ENCODE measurements around the gene SLC22A16.
A peak's percentile ranks its signal among the peaks of the same experiment; 100 is the strongest.
"Not testable (repeated sequence)": the region's sequence is repeated elsewhere in the genome, so short reads cannot be mapped to it uniquely, and the experiment has no call there.

SLC22A16 gene

DNA sequence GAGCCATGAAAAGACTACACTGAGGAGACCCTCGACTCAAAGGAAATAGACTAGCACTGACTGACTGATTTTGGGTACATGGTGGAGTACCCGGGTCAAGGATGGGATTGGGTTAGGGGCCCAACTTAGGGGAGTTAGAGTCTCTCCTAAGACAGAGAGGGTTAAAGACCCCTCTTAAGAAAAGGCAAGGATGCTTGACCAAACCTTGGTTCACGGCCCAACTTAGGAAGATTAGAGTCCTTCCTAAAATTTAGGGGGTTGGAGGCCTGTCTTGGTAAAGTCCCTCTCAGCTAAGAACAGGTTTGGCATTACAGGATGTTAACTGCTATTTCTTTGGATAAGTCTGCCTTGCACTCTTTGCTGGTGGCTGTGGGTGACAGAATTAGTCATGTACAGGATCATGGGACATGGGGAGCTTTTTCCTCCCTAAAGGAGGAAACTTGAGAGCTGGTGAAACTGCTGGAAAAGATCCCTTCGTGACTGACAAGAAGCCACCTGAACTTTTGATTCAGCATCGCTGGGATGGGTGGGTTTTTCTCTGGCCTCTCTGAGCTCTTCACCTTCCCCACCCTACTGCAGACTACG is 12.3 kb upstream of the SLC22A16 start:
- no peak for DNase-seq

DNA sequence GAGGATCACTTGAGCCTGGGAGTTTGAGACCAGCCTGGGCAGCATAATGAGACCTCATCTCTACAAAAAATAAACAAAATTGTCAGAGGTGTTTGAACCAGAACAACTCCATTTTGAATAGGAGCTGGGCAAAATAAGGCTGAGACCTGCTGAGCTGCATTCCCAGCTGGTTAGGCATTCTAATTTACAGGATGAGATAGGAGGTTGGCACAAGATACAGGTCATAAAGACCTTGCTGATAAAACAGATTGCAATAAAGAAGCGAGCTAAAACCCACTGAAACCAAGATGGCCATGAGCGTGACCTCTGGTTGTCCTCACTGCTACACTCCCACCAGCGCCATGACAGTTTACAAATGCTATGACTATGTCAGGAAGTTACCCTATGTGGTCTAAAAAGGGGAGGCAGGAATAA is 11.6 kb upstream of the SLC22A16 start:
- DNase-seq, result not testable (repeated sequence)

DNA sequence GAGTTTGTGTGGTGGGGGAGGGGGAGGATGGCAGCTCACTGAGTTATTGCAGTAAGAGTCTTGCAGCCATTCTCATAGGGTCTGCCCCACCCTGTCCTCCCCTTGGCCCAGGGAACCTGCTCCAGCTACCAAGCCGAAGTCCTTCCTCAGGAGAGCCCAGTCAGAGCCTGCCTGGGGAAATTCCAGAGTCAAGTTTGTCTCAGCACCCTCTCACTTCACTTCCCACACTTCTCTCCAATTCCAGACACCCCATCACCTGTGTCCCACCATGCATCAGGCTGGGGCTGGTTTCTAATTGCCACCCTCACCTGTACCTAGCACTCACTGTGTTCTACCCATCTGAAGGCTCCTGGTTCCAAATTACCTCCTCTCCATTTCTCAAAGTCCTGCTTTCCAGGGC is 10.3 kb upstream of the SLC22A16 start:
- no peak for DNase-seq

DNA sequence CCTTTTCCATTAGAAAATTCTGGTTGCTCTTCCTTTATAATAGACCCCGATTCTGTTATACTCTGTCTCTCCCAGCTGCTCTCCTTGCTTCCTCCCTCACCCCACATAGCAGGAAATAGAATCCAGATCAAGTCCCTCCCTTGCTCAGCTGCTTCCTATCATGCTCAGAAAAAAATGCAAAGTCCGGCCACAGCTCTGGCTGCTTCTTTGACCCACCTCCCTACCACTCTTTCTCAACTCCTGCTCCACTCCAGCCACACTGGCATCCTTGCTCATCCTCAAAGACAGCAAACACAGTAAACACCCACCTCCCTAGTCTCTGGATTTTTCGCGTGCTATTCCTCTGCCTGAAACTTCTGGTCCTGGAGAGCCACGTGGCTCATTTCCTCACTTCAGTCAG is 9.1 kb upstream of the SLC22A16 start:
- DNase-seq, result peak; percentile 62

DNA sequence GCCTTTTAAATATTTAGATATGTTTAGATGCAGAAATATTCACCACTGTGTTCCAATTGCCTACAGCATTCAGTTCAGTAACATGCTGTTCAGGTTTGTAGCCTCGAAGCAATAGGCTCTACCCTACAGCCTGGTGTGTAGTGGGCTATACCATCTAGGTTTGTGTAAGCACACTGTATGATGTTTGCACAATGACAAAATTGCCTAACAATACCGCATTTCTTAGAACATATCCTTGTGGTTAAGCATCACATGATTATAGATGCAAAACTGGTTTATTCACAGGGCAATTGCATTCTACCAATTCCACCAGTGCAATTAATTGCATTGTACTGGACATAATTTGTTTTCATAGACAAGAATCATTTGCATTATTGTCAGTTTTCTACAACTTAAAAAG is 7.9 kb upstream of the SLC22A16 start:
- peak; percentile 94 for DNase-seq

DNA sequence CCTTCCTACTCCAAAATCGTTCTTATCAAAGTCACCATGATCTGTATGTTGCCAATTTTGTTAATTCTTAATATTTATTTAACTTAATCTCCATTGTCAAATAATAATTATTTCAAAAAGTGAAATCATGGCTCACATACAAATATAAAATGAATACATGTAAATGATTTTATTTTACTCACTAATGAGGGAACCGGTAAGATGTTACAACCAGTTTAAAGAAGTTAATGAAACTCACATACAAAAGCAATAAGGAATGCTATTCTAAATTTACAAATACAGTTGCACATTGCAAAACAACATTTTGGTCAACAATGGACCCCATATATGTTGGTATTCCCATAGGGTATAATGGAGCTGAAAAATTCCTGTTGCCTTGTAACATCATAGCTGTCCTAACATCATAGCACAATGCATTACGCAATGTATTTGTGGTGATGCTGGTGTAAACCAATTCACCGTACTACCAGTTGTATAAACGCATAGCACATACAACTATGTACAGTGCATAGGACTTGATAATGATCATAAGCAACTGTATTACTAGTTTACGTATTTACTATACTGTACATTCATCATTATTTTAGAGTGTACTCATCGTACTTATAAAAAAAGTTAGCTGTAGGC is 6.5 kb upstream of the SLC22A16 start:
- no peak for DNase-seq

DNA sequence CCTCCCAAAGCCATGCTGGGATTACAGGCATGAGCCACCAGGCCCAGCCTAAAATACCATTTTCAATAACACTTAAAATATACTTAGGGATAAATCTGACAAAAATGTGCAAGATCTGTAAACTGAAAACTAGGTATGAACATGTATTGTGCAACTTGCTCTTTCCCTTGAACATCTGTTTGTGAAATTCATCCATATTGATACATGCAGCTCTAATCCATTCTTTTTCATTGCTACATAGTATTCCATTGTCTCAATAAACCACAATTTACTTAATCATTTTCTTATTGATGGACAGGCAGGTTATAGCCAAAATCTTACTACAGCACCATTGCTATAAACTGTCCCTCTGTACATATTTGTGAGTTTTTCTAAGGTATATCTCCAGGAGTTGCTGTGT is 4.7 kb upstream of the SLC22A16 start:
- DNase-seq, result no peak

DNA sequence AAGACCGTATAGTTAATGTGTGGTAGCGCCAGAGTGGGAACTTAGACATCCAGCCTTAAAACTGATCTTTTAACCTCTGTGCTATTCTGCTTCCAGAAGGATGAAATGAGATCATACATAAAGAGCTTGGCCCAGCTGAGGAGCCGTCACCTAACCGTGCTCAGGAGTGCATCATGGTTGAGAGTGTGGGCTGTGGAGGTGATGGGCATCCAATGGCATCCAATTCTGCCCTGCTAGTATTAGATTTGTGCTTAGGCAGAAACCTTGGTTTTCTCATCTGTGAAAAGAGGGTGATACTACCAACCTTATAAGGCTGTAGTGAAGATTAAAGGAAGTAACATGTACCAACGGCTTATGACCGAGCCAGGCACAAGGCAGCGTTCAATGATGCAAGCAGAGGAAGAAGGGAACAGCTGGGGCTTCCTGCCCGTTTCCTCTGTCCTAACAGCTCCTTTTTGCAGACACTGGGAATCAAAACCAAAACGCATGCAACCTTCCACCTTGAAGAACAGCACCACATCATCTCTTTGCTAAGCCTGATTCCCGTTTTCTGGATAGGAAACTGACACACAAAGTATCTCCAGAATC is 1.3 kb downstream of the SLC22A16 start:
- peak; percentile 96 for DNase-seq

DNA sequence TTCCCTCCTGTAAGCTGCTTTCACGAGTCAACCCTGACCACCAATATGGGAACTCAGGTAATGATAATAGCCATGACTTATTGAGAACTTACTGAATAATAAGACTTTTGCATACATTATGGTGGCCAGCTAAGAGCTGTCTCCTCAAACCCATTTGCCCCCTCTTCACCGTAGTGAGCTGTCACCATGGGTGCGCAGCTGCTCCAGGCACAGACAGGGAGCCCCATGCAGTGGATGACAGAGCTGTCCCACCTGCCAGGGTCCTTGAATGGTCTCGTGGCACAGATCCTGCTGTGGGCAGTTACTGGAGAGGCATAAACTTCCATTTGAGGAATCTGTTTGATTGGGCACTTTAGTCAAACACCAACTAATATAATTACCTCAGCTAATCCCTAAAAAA is 1.9 kb downstream of the SLC22A16 start:
- DNase-seq, result no peak

DNA sequence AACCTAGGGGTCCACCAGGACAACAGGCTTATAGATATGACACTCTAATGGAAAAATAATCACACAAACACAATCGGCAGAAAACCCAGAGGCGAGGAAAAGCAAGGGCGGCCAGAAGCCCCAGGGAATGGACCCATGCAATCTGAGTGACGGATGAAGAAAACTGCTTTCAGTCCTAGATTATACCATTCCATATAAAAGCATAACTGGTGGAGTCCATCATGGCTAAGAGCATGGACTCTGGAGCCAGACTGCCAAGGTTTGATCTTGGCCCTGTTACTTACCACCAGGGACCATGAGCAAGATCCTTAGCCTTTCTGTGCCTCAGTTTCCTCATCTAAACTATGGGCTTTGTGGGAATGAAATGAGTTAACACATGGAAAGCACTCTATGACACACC is 3.7 kb downstream of the SLC22A16 start:
- no peak for DNase-seq

DNA sequence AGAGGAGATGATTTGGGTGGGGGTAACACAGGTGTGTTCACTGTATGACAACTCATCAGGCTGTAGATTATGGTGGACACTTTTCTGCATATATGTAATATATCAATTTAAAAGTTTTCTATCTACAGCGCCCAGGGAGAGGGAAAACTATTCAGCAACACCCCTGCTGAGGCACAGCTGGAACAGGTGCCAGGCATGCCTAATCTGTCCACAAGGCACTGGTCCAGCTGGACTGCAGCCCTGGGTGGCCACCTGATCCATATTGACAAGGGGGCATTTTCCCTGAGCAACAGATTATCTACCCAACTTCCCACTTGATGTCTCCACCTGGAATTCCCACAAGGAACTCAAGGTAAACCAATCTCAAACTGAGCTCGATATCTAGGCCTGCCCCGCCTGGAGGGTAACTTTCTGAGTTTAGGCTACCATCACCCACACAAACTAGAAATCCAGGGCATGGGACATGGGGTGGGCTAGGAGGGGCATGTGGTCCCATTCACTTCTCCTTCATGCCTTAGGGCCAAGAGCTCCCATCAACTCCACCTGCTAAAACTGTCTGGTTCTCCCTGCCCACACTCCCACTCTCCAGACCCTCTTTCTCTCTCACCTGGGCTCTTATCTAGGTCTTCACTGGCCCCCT is 4.6 kb downstream of the SLC22A16 start:
- no peak for DNase-seq

DNA sequence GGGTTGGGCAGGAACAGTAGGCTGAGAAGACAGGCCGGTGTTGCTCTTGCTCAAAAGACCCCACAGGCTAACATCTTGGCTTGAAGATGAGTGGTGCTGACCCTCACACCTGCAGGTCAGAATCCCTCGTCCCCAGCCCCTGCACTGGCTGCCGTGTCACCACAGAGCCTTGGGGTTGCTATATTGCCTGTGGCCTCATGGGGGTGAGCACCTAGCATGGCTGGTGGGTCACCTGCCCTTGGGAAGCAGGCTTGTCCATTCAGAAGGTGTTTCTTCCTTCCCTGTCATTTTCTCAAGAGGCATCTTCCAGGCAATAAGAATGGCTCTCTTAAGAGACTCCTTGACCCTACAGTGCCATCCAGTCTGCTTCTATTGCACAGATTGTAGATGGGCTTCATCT is 7.7 kb downstream of the SLC22A16 start:
- DNase-seq, result no peak

DNA sequence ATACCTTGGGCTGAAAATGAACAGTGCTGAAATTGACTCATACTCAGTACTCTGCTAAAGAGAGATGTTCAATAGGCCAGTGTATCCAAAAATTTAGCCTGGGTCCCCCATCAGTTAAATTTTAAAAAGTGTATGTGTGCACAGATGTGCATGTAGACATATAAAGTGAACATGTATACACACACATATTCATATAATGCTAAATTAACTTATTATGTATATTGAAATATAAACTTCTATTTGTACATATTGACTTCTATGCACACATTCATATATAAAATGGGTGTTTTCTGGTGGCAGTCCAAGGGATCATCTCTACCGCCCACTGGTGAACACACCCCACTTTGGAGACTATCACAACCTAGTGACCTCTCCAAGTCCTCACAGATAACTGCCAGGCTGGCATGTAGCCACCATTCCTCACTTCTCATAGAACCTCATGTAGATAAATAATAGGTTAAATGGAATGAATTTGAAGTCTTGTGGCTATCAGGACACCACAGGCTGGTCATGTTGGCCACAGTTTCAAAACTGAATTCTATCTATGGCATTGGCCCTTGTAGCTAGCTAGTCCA is 8.8 kb downstream of the SLC22A16 start:
- no peak for DNase-seq

DNA sequence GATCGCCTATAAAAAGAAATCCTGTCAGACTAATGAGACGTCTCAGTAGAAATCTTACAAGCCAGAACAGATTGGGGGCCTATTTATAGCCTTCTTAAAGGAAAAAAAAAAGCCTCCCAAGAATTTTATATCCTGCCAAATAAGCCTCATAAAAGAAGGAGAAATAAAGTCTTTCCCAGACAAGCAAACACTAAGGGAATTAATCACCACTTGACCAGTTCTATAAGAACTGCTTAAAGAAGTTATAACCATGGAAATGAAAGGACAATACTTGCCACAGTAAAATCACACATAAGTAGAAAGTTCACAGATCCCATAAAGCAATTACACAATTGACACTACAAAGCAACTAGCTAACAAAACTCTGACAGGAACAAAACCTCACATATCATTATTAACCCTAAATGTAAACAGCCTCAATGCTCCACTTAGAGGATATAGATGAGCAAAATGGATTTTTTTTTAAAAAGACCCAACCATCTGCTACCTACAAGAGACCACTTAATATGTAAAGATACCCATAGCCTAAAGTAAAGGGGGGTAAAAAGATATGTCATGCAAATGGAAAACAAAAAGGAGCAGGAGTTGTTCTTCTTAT is 13.4 kb downstream of the SLC22A16 start:
- DNase-seq, result no peak

DNA sequence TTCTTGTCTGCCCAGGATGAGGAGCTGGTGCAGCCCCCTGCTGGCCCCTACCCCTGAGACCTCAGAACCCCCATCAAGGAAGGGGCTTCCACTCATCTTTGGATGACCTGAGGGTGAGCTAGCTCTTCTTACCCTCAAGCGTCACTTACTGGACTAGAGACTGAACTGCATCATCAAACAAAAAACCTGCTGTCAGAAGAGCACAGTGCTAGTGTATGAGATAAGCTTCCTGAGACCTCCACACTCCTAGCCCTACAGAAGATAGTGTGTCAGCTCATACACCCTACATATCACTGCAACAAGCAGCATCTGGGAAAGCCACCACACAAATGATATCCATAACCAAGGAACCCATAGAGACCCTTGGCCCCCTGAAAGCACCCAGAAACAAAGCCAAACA is 15.0 kb downstream of the SLC22A16 start:
- no peak for DNase-seq

DNA sequence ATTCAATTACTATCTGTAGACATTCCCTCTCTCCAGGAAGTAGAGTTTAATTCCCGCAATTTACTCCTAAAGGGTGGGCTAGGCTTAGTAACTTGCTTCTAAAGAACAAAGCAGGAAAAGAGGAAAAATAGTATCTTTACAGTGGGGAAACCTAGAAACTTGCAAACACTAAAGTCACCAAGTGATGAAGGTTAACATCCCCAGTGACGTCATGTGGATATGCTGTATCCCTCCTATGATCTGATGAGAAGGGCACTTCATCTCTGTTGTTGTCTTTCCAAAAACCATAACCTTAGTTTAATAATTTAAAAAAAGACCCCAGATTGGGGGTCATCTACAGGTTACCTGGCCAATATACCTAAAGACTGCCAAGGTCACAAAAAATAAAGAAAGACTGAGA is 17.3 kb downstream of the SLC22A16 start:
- no peak for DNase-seq

DNA sequence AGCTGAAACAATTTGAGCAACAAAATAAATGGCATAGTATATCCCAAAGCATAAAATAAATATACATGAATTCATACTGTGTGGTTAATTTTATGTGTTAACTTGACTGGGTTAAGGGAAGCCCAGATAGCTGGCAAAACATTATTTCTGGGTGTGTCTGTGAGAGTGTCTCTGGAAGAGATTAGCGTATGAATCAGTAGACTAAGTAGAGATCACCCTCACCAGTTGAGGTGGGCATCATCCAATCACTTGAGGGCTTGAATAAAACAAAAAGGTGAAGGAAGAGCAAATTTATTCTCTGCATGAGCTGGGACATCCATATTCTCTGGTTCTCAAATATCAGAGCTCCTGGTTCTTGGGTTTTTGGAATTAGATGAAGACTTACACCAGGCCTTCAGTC is 17.9 kb downstream of the SLC22A16 start:
- DNase-seq, result no peak

DNA sequence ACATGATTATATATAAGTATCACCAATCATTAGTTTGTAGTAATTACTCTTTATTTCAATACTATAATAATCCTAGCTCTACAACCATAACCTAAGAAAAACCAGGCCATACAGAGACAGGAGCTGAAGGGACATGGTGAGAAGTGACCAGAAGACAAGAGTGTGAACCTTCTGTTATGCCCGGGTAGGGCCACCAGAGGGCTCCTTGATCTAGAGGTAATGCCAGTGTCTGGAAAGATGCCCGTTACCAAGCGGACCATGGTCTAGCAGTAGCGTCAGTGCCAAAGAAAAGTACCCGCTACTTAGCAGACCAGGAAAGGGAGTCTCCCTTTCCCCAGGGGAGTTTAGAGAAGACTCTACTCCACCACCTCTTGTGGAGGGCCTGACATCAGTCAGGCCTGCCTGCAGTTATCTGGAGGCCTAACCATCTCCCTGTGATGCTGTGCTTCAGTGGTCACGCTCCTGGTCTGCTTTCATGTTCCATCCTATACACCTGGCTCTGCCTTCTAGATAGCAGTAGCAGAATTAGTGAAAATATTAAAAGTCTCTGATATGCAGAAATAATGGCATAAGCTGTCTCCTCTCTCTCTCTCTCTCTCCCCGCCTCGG is 18.7 kb downstream of the SLC22A16 start:
- peak; percentile 55 for DNase-seq

DNA sequence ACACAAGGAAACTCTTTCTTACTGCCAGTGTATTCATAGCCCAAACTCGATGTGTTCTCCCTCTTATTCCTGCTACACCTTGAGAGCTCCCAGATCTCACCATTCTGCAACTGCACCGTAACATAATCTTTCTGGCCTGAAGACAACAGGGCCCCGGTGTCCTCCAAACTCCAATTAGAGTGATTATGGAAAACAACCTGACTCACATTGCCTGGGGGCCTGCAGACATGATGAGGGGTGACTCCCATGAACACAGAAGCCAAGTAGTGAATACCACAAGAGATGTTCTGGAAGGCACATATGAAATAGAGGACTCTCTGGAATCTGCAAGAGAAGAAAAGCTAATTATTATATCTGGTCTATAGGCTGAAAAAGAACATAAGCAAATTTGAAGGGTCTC is 19.7 kb downstream of the SLC22A16 start:
- DNase-seq, result no peak

DNA sequence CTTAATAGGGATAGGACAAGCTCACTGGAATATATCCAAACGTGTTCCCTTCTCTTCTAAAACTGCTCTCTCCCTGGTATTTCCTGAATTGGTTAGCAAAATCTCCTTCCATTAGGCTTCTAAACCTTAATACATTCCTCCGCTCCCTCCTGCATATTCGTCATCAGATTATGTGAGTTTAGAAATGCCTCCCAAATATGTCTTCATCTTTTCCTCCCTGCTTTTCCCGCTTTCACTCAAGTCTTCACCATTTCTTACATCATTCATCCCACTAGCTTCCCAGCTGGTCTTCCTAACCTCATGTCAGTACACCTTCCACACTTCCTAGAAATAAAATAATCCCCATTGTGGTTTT is 26.9 kb downstream of the SLC22A16 start:
- DNase-seq, result peak; percentile 20

DNA sequence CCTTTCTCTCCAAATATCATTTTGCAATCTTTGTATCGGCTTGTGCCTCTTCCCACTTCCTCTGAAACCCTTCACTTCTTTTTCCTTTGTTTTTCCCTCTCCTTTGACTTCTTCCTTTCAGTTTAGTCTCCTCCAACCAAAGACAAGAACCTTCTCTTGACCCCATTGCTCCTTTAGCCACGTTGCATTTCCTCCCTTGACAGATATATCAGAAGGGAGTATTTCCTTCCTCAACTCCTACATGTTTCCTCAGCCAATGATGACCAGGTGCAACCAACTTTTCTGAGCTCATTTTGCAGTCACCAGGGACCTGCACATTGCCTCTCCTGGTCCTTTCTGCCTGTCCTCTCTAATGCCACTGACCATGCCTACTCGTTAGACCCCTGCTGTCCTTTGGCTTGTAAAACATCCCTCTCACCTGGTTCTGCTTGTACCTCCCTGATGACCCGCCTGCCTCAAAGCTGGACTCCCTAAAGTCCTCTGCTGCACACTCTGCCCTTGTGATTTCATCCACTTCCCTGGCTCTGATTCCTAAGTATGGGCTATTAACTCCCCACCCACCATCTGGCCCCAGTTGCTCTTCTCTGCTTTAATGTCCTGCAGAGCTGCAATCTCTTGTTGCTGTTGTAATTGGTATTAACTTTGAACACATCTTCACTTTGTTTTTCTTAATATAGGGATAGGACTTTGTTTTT is 27.4 kb downstream of the SLC22A16 start:
- DNase-seq, result peak; percentile 95

DNA sequence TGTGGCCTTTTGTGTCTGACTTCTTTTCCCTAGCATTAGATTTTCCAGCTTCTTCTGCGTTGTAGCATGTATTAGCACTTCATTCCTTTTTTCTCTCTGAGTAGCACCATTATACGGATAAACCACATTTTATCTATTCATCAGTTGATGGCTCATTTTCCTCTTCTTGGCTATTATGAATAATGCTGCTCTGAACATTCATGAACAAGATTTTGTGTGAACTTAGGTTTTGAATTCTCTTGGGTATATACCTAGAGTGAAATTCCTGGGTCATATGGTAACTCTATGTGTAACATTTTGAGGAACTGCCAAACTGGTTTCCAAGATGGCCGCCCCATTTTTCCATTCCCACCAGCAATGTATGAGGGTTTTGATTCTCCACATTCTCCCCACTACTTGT is 28.7 kb downstream of the SLC22A16 start:
- DNase-seq, result no peak

DNA sequence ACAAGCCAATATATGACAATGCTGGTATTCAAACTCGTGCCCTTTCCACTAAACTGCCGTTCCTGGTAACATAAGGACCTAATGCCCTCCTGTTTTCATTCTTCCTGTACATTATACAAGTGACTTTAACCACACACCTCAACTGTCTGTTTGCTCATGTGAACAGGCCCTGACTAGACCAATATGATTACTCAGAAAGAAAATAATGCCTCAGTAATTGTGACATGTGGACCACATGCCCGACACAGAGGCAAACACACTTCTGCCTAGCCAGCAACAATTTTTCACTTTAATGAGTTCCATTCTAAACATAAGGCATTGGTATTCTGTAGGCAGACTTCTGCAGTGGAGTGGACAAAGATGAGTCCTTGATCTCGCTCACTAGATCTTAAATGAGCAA is 30.0 kb downstream of the SLC22A16 start:
- DNase-seq, result no peak

Data from GF-D8 (cell line).